SKM-1 treated with dmso at 0.1 percent for 144 hours (cell line): Measurements from ENCODE around the gene RAB4A.

ENCODE experiments used
- DNase-seq: peaks from one replicate; lab custom pipeline; 2025; ENCODE audit not compliant: unreplicated experiment; lab: John Stamatoyannopoulos, UW

The RAB4A gene

GRCh38 chr1:229328598-229329362, 57.9 kb downstream of the RAB4A start:
- DNase-seq: no peak

- no peak for DNase-seq
These were observed 63.4 kb downstream of the RAB4A start for GRCh38 chr1:229334269-229334668.

GRCh38 chr1:229334716-229335115, 63.8 kb downstream of the RAB4A start:
- DNase-seq: no peak

- DNase-seq: no peak
These were observed 65.4 kb downstream of the RAB4A start for GRCh38 chr1:229336345-229336744.

- DNase-seq: no peak
These were observed 68.2 kb downstream of the RAB4A start for GRCh38 chr1:229339086-229339485.

GRCh38 chr1:229339520-229339919, 68.6 kb downstream of the RAB4A start:
- no peak for DNase-seq

GRCh38 chr1:229340496-229340895, 69.6 kb downstream of the RAB4A start:
- no peak for DNase-seq

- peak; percentile 98 for DNase-seq
These were observed 71.1 kb downstream of the RAB4A start for GRCh38 chr1:229341774-229342655.

- DNase-seq: peak; percentile 59
These were observed 72.0 kb downstream of the RAB4A start, which contains the start of gene CCSAP for GRCh38 chr1:229342656-229343569. Gene CCSAP, minus strand, starts transcription at chr1:229343047. Its CDS starts 582 bp downstream, at chr1:229342465.

GRCh38 chr1:229344139-229344538, 73.2 kb downstream of the RAB4A start:
- DNase-seq: no peak

- no peak for DNase-seq
These were observed 74.2 kb downstream of the RAB4A start for GRCh38 chr1:229344937-229345684.

- DNase-seq: peak; percentile 38
These were observed 76.6 kb downstream of the RAB4A start for GRCh38 chr1:229347528-229347927.

- no peak for DNase-seq
These were observed 78.8 kb downstream of the RAB4A start for GRCh38 chr1:229349463-229350385.

- no peak for DNase-seq
These were observed 82.1 kb downstream of the RAB4A start for GRCh38 chr1:229352975-229353374.

GRCh38 chr1:229354226-229354625, 83.3 kb downstream of the RAB4A start:
- DNase-seq: no peak
